ENCODE data around the gene IGFBP7.

IGFBP7 gene

GRCh38 chr4:57102050-57102624 lies 8.0 kb downstream of the IGFBP7 start:
- in situ Hi-C loops (cut with HindIII; ENCODE audit: low sequenced_read_pairs), result no loop called here
- peak; percentile 94 for DNase-seq (ENCODE audit: low read depth, low spot score)
- no peak for TF ChIP-seq CTCF (IDR thresholded peaks at IDR 0.05; ENCODE audit: low read depth, low read length)
- H3K4me3 ChIP-seq (ENCODE audit: low read depth, low read length), result no peak overlapping the region

DNA sequence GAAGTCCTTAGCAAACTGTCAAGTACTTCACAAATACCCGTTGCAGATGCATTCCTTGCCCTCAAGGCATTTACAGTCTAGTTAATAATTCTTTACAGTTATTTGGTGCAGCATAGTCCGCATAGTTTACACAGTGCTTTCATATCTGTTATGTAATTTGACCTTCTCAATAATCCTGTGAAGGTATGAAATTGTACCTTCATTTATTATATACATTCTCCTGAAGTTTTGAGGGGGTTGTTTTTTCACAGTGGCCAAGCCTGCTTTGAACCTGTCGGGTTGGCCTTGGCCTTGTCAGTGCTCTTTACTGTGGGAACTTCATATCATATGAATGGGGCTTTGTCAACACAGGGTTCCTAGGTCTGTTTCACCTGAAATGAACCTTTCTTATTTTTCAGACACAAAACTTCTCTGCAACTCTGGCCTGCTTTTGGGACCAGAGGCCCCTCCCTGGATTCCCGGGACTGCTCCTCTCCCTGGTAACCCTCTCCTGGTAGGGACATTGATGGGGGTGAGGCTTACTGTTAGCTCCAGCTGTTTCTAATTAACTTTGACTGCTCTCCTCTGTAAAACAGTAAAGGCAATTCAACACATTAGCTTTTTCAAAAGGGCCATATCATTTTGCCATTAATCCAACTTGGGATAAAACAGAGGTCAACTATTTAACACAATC lies 9.1 kb downstream of the IGFBP7 start:
- no peak overlapping the region for H3K4me3 ChIP-seq (ENCODE audit: low read depth, low read length)
- TF ChIP-seq CTCF (IDR thresholded peaks at IDR 0.05; ENCODE audit: low read depth, low read length), result no peak
- in situ Hi-C loops (cut with HindIII; ENCODE audit: low sequenced_read_pairs), result no loop called here
- peak; percentile 10 for DNase-seq (ENCODE audit: low read depth, low spot score)

DNA sequence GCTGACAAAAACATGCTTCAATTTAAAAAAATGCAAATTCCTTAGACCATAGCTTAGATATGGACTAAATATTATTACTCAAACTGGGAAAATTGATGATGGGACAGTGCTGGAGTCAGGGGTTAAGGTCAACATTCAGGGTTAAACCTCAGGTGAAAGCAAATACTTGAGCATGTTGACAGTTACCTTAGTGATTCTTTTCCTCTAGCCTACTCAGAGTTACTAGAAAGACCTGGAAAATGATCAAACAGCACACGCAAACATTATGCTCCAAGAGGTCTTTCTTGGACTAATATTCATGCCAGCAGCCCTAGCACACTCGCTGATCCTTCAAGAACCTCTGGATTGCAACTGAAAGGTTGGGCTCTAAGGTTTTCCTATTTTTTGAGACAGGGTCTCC lies 10.8 kb downstream of the IGFBP7 start:
- DNase-seq (ENCODE audit: low read depth, low spot score), result no peak
- H3K4me3 ChIP-seq (ENCODE audit: low read depth, low read length), result no peak overlapping the region
- TF ChIP-seq CTCF (IDR thresholded peaks at IDR 0.05; ENCODE audit: low read depth, low read length), result no peak
- in situ Hi-C loops (cut with HindIII; ENCODE audit: low sequenced_read_pairs), result no loop called here

- H3K4me3 ChIP-seq (ENCODE audit: low read depth, low read length), result no peak overlapping the region
- TF ChIP-seq CTCF (IDR thresholded peaks at IDR 0.05; ENCODE audit: low read depth, low read length), result no peak
- DNase-seq (ENCODE audit: low read depth, low spot score), result peak; percentile 80
- in situ Hi-C loops (cut with HindIII; ENCODE audit: low sequenced_read_pairs), result no loop called here
Observed at GRCh38 chr4:57098941-57099340, 11.2 kb downstream of the IGFBP7 start.

- no peak for DNase-seq (ENCODE audit: low read depth, low spot score)
- no peak overlapping the region for H3K4me3 ChIP-seq (ENCODE audit: low read depth, low read length)
- in situ Hi-C loops (cut with HindIII; ENCODE audit: low sequenced_read_pairs), result no loop called here
- no peak for TF ChIP-seq CTCF (IDR thresholded peaks at IDR 0.05; ENCODE audit: low read depth, low read length)
Observed at GRCh38 chr4:57098415-57098814, 11.8 kb downstream of the IGFBP7 start.

DNA sequence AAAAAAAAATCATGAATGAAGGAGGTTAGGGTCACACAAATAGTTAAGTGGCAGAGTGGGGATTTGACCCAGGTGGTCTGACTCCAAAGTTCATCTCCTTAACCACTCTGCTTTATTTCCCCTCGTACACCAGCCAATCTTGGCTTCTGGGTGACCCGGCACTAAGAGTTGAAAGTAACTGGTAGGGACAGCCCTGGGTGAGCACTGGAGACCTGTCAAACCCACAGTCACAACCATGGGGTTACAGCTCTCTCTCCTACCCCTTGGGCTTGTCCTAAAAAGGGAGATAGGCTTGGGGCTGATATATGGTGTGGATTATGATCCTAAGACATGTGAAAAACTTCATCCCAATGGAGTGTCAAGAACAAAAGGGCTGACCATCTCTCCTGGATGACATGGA lies 12.5 kb downstream of the IGFBP7 start:
- in situ Hi-C loops (cut with HindIII; ENCODE audit: low sequenced_read_pairs), result no loop called here

More for the DNA sequence above, 12.5 kb downstream of the IGFBP7 start:
- no peak for TF ChIP-seq CTCF (IDR thresholded peaks at IDR 0.05; ENCODE audit: low read depth, low read length)
- no peak for DNase-seq (ENCODE audit: low read depth, low spot score)
- H3K4me3 ChIP-seq (ENCODE audit: low read depth, low read length), result no peak overlapping the region

Measured in astrocyte of the spinal cord (primary cell).